Measurements from ENCODE around the gene HEXB.
A peak's percentile ranks its signal among the peaks of the same experiment; 100 is the strongest.
"Not testable (repeated sequence)": the region's sequence is repeated elsewhere in the genome, so short reads cannot be mapped to it uniquely, and the experiment has no call there.

HEXB gene

DNA sequence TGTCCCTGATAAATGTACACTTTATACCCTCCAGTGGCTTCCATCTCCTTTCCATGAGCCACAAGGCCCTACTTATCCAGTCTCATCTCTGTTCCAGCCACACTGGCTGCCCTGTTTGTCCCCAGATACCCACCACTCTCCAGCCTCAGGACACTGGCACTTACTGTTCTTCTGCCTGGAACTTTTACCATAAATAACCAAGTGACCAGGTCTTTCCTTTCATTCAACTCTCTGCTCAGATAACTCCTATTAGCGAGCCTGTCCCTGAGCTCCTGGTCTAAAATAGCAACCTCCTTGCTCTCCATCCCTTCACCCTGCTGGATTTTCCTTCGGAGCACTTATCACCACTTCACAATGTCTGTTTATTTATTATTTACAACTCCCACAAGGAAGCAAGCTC is 27.9 kb upstream of the HEXB start:
- DNase-seq, result no peak

DNA sequence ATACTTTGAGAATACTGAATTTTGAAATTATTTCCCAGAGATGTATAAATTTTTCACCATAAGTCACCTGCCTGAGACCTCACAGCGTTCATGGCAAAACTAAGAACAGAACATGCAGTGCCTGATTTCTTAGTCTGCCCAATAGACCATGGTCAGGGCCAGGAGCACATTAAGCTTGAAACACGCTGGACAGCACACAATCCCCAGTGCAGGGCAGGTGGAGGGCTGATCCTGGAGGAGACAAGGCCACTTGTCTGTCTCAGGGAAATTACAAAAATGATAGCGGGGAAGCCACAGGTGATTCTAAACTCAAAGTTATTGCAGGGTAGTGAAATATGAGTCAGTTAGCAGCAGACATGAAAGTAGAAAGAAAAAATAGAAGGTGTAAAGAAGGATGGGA is 25.9 kb upstream of the HEXB start:
- no peak for DNase-seq

DNA sequence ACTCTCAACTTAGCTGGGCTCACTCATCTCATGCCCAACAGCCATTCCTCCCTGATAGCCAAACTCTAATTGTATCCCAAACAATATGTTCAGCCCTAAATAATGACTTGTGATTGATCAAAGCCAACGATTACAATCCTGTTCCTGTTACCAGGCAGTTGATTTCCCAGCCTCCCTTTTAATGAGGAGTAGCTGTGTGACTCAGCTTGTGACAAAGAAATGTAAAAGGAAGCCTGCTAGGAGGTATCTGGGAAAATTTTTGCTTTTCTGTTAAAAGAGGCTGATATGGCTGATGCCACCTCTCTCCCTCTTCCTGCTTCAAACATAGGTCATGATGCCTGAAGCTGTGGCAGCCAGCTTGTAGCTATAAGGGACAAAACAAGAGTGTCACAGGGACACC is 24.9 kb upstream of the HEXB start:
- DNase-seq, result no peak

DNA sequence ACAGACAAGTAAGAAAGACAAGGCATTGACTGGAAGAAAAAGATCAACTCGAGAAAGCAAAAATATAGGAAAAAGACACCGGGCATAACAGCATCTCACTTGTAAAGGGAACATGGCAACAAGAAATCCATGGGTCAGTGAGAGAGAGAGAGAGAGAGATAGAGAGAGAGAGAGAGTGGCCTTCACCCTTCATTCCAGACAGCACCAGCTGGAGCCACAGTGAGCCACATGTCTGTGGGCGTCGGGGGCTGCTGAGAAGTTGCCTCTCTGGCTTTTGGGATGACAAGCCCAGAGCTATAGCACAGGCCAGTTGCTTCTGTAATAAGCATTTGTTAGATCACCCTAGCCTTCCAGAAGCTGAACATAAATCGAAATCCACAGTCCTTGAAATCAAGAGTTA is 24.2 kb upstream of the HEXB start:
- no peak for DNase-seq

DNA sequence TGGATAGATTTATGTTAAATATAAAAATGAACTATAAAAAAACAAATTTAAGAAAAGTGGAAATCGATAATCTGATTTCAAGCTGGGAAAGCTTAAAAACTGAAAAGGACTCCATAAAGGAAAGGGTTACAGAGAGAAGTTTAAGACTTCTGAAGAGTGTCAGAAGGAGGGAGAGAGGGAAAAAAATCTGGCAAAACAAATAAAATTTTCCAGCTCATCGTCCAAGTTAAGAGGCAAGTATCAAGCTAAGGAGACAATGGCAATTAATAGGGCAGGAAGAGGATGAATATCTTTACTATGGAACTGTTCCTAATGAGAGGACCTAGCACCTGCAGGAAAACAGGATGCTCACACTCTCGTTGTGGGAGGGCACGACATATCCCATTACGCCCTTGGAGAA is 20.5 kb upstream of the HEXB start:
- DNase-seq, result no peak

DNA sequence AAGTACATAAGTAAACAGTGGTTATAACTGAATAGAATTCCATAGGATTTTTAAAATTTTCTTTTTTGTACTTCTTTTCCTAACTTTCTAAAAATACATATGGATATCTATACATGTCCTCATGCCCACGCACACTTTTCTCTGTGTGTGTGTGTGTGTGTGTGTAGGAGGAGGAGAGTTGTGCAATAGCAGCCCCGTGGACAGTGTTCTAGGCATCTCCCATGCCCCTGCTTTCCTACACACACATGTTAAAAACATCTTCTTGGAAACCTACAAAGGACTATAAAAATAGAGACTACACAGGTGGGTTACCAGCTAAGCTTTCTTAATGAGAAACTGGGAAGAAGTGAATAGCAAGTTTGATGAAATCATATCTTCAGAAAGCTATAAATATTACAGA is 19.8 kb upstream of the HEXB start:
- peak in 2 of 56 donors; percentile 4 to 9 for DNase-seq

DNA sequence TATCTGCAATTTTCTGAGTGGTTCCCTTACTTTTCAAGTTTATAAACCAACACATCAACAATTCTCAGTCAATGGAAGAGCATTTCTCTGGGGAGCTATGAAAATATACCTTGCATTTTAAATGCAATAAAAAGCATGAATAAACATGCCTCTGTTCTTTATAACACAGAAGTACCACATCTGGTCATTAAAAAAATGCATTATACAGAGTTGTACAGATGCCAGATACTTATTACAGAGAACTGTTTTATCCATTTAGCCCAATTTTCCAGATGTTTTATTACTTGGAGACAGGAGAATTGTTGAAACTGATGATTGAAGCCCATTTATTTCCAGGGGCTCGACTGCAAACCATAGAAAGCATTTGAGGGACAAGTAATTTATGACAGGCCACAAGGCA is 19.2 kb upstream of the HEXB start:
- DNase-seq, result no peak

DNA sequence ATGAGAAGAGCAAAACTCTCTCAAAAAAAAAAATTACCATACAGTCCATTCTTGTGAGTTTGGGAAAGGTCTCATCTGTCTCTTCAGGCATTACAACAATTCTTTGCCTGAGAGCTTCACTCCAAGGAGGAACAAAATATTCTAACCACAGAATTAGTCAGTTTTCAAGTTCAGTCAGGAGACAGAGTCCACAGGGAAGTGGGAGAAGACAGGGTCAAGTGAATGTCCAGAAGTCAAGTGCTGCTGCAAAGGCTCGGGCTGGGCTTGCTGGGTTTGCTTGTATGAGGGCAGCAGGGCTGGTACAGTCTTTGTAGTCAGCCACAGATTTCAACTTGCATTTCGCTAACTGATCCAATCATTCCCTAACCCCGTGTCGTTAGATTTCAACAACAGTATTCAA is 17.6 kb upstream of the HEXB start:
- no peak for DNase-seq

DNA sequence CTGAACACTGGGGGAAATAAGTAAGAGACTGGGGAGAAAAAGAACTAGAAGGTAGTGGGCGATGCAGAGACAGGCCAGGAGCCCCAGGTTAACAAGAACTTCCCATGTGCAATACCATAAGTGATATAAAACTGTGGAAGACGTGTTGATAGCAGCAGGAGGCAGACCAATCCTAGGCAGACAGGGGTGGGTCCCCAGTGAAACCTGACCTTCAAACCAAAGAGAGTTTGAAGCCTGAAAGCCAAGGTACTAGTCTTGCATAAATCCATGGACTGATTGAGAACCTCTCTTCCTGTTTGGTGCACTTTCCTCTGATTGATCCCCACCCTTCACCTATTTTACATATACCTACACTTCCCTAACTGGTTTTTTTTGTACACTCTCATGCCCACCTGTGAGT is 15.2 kb upstream of the HEXB start:
- DNase-seq, result no peak

DNA sequence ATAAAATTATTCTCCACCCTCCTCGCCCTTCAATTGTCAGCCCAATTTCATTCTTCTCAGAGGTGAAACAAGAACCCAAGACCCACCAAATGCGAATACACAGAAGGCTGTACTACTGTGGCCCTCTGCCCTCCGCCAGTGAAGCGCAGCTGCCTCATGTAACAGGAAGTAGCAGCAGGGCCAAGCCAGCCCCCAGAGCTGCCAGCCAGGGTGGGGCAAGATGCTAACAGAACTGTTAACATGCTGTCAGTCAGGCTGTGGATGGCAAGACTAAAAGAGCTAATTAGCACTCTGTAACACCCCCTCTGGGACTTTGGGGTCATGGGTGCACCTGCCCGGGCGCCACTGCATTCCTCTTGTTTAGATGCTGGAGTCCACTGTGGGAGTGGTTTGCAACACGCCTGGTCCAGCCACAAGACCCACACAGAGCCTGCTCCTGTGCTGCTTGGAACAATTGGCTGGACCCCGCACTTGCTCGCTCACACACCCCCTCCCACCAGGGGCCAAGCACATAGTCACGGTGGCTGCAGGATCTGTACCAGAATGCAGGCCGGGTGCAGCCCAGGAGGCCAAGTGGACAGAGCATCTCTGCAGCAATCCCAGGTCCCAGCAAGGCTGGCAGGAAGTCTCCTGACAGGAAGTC is 14.5 kb upstream of the HEXB start:
- no peak for DNase-seq

DNA sequence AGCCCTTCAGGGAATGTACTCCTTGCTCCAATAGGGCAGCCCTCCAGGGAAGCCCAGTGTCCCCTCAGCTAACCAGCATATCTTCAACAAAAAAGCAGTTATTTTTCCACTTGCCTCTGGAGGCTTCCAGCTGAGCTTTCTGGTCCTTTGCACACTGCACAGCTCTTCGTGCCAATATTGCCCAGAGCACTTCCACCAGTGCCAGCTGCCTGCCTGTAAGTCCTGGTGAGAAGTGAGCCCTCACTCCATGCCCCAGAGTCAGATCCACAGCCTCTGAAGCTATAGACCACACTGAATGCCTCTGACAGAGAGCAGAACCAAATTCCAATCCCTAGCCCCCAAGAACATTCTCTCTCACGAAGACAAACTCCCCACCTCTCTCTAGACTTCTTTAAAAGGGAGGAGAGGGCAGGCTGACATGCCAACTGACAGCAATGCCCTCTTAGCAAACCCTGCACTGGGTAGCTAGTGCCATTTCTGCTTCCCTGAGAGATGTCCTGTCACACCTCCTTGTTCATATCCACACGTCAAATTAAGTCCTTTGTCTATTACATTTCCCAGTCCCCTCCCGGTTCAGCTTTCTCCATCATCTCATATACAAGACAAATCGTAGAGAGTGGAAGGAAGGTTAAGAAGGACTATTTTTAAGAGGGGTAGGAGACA is 12.7 kb upstream of the HEXB start:
- DNase-seq, result no peak

DNA sequence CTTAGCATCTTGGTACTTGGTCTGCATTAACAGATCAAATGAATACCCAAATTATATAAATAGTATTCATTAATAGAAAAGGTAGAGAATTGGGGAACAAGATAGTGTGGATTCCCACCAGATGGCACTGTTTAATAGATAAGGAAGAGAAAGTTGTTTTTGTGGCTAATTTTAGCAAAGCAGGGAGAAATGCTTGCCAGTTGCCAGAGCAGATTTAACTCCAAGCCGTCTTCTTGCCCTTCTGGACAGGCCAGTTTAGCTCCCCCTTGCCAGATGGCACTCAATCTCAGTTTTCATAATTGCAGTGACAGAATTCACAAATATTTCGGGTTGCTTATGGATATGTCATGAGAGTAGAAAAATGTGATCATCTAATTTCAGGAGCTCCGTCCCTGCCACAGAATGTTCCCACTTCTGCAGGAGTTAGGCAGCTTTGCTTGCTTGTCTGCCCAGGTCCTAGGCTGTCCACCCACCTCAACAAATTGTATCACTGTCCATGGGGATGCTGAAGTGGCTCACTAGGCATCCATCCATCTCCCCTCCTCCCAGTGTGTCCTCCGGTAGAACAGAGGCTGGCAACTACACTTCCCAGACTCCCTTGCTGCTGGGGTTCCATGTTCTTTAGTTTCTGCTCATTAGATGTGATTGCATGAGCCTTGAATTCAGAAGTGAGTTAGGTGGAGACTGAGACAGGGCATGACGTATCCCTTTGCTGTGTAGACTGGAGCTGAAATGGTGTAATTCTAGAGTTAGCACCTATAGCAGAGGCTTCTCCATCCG is 11.8 kb upstream of the HEXB start:
- peak in 41 of 56 donors; percentile 4 to 73 (median 28) for DNase-seq

DNA sequence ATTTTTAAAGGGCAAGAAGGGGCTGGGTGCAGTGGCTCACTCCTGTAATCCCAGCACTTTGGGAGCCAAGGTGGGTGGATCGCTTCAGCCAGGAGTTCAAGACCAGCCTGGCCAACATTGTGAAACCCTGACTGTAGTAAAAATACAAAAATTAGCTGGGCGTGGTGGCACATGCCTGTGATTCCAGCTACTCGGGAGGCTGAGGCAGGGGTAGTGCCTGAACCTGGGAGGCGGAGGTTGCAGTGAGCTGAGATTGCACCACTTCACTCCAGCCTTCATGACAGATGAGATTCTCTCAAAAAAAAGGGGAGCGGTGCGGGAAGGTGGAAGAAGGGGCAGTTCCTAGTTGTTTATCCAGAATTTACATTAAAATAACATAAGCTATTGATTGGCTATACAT is 8.6 kb upstream of the HEXB start:
- DNase-seq, result not testable (repeated sequence)

DNA sequence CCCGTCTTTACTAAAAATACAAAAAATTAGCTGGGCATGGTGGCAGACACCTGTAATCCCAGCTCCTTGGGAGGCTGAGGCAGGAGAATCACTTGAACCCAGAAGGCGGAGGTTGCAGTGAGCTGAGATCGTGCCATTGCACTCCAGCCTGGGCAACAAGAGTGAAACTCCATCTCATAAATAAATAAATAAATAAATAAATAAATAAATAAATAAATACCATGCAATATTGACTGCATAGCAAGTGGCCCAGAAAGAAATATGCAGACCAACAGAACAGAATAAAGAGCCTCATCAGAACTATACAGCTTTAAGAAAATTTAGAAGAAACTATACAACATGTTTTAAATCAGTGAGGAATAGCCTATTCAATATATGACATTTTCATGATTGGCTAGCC is 6.9 kb upstream of the HEXB start:
- DNase-seq, result not testable (repeated sequence)

DNA sequence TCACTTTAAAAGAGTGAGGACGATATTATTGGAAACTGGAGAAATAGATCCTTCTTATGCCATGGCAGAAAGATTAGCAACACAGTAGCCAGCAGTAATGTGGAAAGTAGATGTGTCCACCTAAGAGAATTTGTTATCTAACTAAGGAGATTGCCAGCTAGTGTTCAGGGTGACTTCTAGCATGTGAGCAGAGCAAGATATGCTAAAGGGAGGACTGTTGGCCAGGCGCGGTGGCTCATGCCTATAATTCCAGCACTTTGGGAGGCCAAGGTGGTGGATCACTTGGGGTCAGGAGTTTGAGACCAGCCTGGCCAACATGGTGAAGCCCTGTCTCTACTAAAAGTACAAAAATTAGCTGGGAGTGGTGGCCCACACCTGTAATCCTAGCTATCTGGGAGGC is 5.7 kb upstream of the HEXB start:
- DNase-seq, result not testable (repeated sequence)

DNA sequence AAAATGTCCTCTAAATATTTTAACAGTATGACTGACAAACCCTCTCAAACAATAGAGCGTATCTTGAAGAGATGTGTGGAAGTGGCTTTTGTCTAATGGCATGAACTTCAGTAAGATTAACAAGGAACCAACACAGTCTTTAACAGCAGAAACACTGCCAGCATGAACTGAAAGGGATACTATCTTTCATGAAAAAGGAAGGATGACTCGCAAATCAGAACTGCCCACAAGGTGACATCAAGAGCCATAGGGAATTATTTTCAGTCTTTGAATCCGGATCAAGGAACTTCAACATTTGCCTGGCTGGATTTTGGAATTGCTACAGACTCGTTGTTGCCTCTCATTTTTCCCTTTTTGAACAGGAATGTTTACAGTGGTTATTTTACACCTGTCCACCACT is 5.1 kb upstream of the HEXB start:
- DNase-seq, result no peak

DNA sequence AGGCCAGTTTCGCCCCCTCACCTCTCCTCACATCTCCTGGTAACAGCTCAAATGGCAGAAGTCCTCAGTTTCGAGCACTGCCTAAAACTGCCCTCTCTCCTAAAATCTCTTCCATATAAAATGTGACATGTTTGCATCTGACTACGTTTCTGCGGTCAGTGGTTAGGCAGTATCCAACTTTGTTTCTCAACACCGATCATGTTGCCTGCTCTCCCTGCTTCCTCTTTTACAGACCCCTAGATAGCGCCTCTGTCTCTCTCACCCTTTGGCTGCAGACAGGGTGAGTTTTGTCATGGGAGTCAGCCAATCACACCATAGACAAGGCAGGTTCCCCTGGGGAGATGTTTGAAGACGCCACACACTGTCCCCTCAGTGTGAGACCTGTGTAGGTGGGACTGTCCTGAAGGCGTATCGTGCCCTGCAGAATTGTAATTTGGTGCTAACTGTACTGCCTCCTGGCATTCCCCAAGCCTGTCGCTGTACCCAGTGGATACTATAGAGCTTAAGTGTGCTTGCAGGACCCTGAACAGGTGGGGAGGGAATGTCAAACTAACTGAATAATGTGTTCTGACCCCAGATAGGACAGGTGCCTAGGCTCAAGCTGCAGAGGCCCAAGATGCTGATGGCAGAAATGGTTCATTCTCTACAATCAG is 1.1 kb downstream of the HEXB start:
- no peak for DNase-seq

DNA sequence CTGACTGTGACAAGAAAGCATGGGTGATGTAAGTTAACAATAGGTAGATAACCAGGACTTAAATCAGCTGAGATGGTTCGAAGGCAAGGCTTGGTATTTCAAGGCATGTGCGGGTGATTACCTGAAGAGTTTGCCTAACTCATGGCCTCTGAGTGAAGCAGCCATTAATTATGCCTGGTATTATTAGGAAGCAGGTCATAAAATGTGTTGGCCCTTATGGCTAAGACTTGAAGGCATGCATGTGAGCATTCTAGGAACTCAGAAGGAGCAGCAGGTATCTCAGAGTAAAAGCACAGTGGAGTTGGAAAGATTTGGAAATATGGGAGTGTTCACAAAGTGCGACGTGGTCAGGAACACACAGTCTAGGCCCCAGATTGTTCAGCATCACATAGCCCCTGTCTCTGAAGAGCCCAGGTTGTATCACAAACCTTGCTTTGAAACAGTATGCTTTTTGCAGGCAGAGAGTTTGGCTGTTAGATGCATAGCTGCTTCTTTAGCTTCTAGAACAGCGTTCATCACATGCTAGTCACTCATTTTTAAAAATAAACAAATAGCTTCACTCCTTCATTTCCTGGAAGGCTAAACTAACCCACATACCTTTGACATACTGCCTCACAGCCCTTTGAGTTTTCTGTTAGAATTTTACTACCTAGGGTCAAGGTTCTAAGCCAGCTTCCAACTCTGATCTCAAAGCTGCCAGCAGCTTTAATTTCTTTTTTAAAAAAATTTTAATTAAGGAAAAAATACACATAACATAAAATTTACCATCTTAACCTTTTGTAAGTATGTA is 2.1 kb downstream of the HEXB start:
- no peak for DNase-seq

DNA sequence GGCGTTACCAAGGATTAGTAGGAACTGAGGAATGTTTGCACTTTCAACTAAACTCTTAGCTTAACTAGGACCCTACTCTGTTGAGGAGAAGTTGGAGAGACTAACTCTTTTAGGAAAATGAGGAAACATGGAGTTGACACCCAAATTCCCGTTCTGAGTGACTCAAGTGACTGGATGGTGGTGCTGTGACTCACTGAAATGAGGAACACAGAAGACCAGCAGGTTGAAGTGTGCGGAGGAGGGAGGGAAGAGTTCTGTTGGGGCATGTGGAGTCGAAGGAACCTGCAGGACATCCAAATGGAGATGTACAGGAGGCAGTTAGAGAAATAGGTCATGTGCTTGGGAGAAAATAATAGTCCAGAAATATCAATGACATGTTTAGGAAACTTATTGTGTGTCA is 8.2 kb downstream of the HEXB start:
- DNase-seq, result no peak

DNA sequence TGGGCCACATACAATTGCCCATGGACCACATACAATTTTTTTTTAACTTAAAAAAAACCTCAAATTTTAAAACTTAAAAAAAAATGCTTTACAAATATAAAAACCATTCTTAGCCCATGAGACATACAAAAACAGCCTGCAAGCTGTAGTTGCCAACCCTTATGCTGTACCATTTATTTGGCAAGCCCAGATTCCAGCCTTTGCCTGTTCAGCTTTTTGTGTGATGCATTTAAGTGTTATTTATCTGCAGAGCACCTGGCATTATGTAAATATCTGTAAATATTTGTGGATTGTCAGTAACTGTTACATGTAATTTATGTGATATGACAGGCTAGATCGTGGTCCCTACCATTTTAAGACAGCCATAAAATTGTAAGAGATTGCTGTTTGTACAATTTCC is 32.6 kb downstream of the HEXB start:
- no peak for DNase-seq

DNA sequence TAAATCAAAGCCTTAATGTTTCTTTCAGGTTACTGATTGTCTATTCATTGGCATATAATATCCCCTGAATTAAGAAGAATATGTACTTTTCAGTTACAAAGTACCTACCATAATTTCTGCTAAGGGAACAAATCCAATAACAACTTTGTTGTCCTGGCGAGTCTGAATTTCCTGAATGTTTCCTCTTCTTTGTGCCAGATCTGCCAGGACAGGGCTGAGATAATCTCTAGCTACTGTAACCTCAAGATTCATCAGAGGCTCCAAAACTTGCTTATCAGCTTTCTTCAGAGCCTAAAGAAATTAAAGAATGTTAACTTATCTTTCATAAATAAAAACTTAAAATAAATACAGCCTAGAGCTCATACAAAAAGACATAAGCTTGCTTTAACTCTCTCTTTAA is 37.2 kb downstream of the HEXB start:
- no peak for DNase-seq

DNA sequence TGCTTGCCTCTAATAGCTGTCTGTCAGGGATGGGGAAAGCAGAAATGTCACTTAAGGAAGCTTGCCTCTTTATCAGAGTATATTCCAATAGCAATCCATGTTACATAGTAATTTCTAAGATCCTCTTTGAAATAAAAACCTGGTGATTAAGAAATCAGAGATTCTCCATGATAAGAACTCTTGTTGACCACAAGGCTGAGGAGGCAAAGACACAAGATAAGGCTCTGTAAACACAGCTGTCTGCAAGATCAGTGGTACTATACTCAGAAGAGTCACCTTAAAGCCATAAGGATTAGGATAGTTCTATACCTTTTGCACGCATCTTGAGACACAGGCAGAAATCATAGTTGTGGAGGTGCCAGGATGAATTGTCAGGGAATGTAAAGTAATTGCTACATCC is 40.3 kb downstream of the HEXB start:
- DNase-seq, result no peak
